ENCODE results near the gene TIAM1.

Gene TIAM1

GRCh38 chr21:31339721-31340120 is 4.3 kb downstream of the TIAM1 start:
- no peak for DNase-seq (ENCODE audit: low read depth)
- H3K4me3 ChIP-seq (ENCODE audit: low read depth, low read length) = no peak overlapping the region
- TF ChIP-seq CTCF (conservative IDR thresholded peaks at IDR 0.05; ENCODE audit: low read depth, low read length) = no peak

GRCh38 chr21:31338908-31339368 is 5.1 kb downstream of the TIAM1 start:
- DNase-seq (ENCODE audit: low read depth) = no peak
- no peak overlapping the region for H3K4me3 ChIP-seq (ENCODE audit: low read depth, low read length)
- TF ChIP-seq CTCF (conservative IDR thresholded peaks at IDR 0.05; ENCODE audit: low read depth, low read length) = no peak

- DNase-seq (ENCODE audit: low read depth) = no peak
- H3K4me3 ChIP-seq (ENCODE audit: low read depth, low read length) = no peak overlapping the region
- TF ChIP-seq CTCF (conservative IDR thresholded peaks at IDR 0.05; ENCODE audit: low read depth, low read length) = no peak
Measured at GRCh38 chr21:31337996-31338907, 5.8 kb downstream of the TIAM1 start.

- TF ChIP-seq CTCF (conservative IDR thresholded peaks at IDR 0.05; ENCODE audit: low read depth, low read length) = no peak
- no peak for DNase-seq (ENCODE audit: low read depth)
- H3K4me3 ChIP-seq (ENCODE audit: low read depth, low read length) = no peak overlapping the region
Measured at GRCh38 chr21:31337086-31337485, 7.0 kb downstream of the TIAM1 start.

GRCh38 chr21:31336739-31337040 is 7.4 kb downstream of the TIAM1 start:
- DNase-seq (ENCODE audit: low read depth) = no peak
- no peak overlapping the region for H3K4me3 ChIP-seq (ENCODE audit: low read depth, low read length)
- no peak for TF ChIP-seq CTCF (conservative IDR thresholded peaks at IDR 0.05; ENCODE audit: low read depth, low read length)

- TF ChIP-seq CTCF (conservative IDR thresholded peaks at IDR 0.05; ENCODE audit: low read depth, low read length) = no peak
- DNase-seq (ENCODE audit: low read depth) = peak; percentile 90
Measured at GRCh38 chr21:31335957-31336738, 7.9 kb downstream of the TIAM1 start.

More at GRCh38 chr21:31335957-31336738, 7.9 kb downstream of the TIAM1 start:
- H3K4me3 ChIP-seq (ENCODE audit: low read depth, low read length) = no peak overlapping the region

Measured in choroid plexus epithelial cell (primary cell).